Peyer's patch (tissue), 4 donors: ENCODE results near the gene TM4SF18.

ENCODE experiments used
- CTCF ChIP-seq, 6 experiments: fragments of 450-650 bp in 4 of 6; fragments of 200-600 bp in 2 of 6; sonication (generic) in 1 of 6; IDR thresholded peaks; one replicate each; pipeline ENCODE4 v1.5.1; 2017 to 2019; ENCODE audit warnings: antibody characterized with exemption in 6 of 6, mild to moderate bottlenecking in 3 of 6, moderate library complexity in 1 of 6
- POLR2A ChIP-seq, 2 donors: fragments of 450-650 bp; IDR thresholded peaks; one replicate each; pipeline ENCODE4 v1.5.1; 2017; ENCODE audit warnings: antibody characterized with exemption in 2 of 2, mild to moderate bottlenecking in 2 of 2, moderate library complexity in 2 of 2

- TF ChIP-seq CTCF (IDR thresholded peaks at IDR 0.05) = no peak
- TF ChIP-seq POLR2A (IDR thresholded peaks at IDR 0.05) = no peak
Observed at GRCh38 chr3:149369991-149370866, 36.8 kb upstream of the TM4SF18 start.
